CD4-positive, alpha-beta T cell (primary cell): ENCODE measurements around the gene IL16. TPM values are rescaled to one million over a fixed set of nuclear protein-coding genes. Genes with fewer than 3 reads are reported as not detected.

Source experiments
- ATAC-seq: fragments of 200-7000 bp; cut with Tn5 transposase; one replicate; pipeline ENCODE4 v1.10.0; 2022; ENCODE audit warnings: mild to moderate bottlenecking; ENCODE audit not compliant: poor library complexity
- CTCF ChIA-PET: fragments of 350-600 bp; sonication (Branson Sonifier 250); formaldehyde crosslinking; loops from one replicate; lab custom pipeline; 2021; ENCODE audit warnings: antibody characterized with exemption, inconsistent platforms; lab: Charles Lee
- POLR2A ChIA-PET: fragments of 350-600 bp; sonication (Branson Sonifier 250); formaldehyde crosslinking; loops from one replicate; lab custom pipeline; 2021; ENCODE audit warnings: antibody characterized with exemption, inconsistent platforms; lab: Charles Lee
- DNase-seq, 14 experiments: peaks; one replicate each; pipeline ENCODE4 v3.0.0-alpha.2; 2013 to 2020; ENCODE audit warnings: mixed read lengths in 2 of 14
- H3K27ac ChIP-seq, 2 donors: one replicate each; pipeline versions ENCODE4 v1.5.1 to v1.7.0; 2013; ENCODE audit warnings: low read length in 2 of 2, low read depth in 1 of 2, mild to moderate bottlenecking in 1 of 2
- H3K27me3 ChIP-seq, 2 experiments: 1 replicate in 1 of 2; 2 replicates in 1 of 2; pipeline versions ENCODE4 v1.6.1 to v1.7.0; 2013; ENCODE audit warnings: low read length in 2 of 2, control low read depth in 1 of 2, mild to moderate bottlenecking in 1 of 2, moderate library complexity in 1 of 2; ENCODE audit not compliant: insufficient read depth in 2 of 2, control insufficient read depth in 1 of 2
- H3K36me3 ChIP-seq: one replicate; pipeline ENCODE4 v1.6.1; 2013; ENCODE audit warnings: low read length, control low read depth; ENCODE audit not compliant: insufficient read depth
- H3K4me1 ChIP-seq: one replicate; pipeline ENCODE4 v1.6.1; 2013; ENCODE audit warnings: low read length, control low read depth; ENCODE audit not compliant: insufficient read depth
- H3K4me3 ChIP-seq: one replicate; pipeline ENCODE4 v1.5.1; 2013; ENCODE audit warnings: mild to moderate bottlenecking, low read length, moderate library complexity
- H3K9me3 ChIP-seq, 2 experiments: 1 replicate in 1 of 2; 2 replicates in 1 of 2; pipeline versions ENCODE4 v1.6.1 to v1.7.0; 2013; ENCODE audit warnings: low read length in 2 of 2, mild to moderate bottlenecking in 2 of 2, control low read depth in 1 of 2, moderate library complexity in 1 of 2; ENCODE audit not compliant: control insufficient read depth in 1 of 2, insufficient read depth in 1 of 2
- H3K27ac Mint-ChIP-seq: one replicate; pipeline ENCODE4 v1.8.0; 2020; ENCODE audit warnings: mixed read lengths
- H3K27me3 Mint-ChIP-seq: one replicate; pipeline ENCODE4 v1.8.0; 2021; ENCODE audit warnings: mixed read lengths
- H3K36me3 Mint-ChIP-seq: one replicate; pipeline ENCODE4 v1.8.0; 2021; ENCODE audit warnings: low read depth, mixed read lengths
- H3K4me1 Mint-ChIP-seq: one replicate; pipeline ENCODE4 v1.8.0; 2021; ENCODE audit warnings: low read depth, mixed read lengths
- H3K4me3 Mint-ChIP-seq: one replicate; pipeline ENCODE4 v1.8.0; 2020; ENCODE audit warnings: mild to moderate bottlenecking, mixed read lengths
- H3K9me3 Mint-ChIP-seq: one replicate; pipeline ENCODE4 v1.8.0; 2020; ENCODE audit warnings: mixed read lengths
- intact Hi-C, 2 experiments: fragments of 100-400 bp; cut with DNase I in 1 of 2; cut with micrococcal nuclease in 1 of 2; formaldehyde crosslinking; loops; one replicate each; pipeline versions ENCODE4 v1.15.1 to v1.9.0; 2023 to 2025; cut with DNase I, micrococcal nuclease
- total RNA-seq, 174 experiments: library from RNA in 2 of 174; stranded (reverse) in 2 of 174; gene quantifications; one replicate each; pipeline ENCODE4 v1.2.3 and lab custom pipeline; 2021 to 2026
- TF ChIP-seq, protein P1 (sequence below): fragments of 200-600 bp; IDR thresholded peaks from one replicate; pipeline ENCODE4 v1.8.0; 2022; ENCODE audit warnings: antibody characterized with exemption, mild to moderate bottlenecking

IL16 gene
- total RNA-seq, 2 experiments from 2014 or later, result 164 to 168 TPM

DNA sequence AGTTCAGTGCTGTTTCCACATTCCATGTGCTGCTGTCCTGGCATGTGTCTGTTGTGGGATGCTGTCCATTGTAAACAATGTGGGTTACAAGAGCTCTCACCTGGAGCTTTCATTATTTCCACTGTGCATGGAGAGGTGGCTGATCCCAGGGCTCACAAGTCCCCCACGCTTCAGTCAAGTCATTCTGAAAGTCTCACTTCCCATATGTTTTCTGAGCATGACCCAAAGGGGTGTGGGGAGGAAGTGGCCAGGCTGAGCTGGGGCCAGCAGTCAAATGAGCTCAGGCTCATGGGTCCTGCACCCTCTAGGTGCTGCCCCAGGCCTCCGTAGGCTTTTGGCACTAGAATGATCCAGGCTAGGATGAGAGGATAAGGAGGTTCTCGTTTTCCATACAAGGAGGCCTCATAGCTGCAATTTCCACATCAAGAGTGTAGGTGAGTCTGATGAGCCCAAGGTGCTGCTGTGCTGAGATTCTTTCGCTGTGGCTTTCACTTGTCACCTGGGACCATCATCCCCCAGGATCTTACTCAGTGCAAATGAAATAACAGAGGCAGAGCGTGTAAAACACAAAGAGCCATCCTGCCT lies 105.2 kb downstream of the IL16 start:
- POLR2A ChIA-PET, result interaction anchor here (0.9 to 22.8 kb wide), 12 partner anchors 4 to 98 kb away, joined by 3 to 472 read pairs (median 8); partner anchors contain the start of gene STARD5
- H3K9me3 Mint-ChIP-seq, result no peaks in the 10 kb centered on the region
- Histone ChIP-seq H3K27ac (peak overlapping the region; percentile 61 to 95), H3K9me3 (no peaks in the 10 kb centered on the region), H3K27me3 (no peaks in the 10 kb centered on the region), H3K4me1 (peaks cover 71% of the 10 kb centered on the region), H3K4me3 (peak overlapping the region; percentile 96), H3K36me3 (peaks cover 87% of the 10 kb centered on the region)
- H3K4me3 Mint-ChIP-seq, result peak overlapping the region; percentile 99
- CTCF ChIA-PET, result interaction anchor here (0.6 to 6.4 kb wide), 3 partner anchors 27 to 35 kb away, joined by 3 to 35 read pairs (median 3); no protein-coding TSS in a partner anchor
- no peak for ATAC-seq
- peak in 4 of 14 experiments; percentile 21 to 61 (median 60) for DNase-seq
- intact Hi-C loops, result no loop called here
- H3K36me3 Mint-ChIP-seq, result peaks cover 100% of the 10 kb centered on the region
- TF ChIP-seq, protein P1, sequence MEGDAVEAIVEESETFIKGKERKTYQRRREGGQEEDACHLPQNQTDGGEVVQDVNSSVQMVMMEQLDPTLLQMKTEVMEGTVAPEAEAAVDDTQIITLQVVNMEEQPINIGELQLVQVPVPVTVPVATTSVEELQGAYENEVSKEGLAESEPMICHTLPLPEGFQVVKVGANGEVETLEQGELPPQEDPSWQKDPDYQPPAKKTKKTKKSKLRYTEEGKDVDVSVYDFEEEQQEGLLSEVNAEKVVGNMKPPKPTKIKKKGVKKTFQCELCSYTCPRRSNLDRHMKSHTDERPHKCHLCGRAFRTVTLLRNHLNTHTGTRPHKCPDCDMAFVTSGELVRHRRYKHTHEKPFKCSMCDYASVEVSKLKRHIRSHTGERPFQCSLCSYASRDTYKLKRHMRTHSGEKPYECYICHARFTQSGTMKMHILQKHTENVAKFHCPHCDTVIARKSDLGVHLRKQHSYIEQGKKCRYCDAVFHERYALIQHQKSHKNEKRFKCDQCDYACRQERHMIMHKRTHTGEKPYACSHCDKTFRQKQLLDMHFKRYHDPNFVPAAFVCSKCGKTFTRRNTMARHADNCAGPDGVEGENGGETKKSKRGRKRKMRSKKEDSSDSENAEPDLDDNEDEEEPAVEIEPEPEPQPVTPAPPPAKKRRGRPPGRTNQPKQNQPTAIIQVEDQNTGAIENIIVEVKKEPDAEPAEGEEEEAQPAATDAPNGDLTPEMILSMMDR, result no peak
- H3K27me3 Mint-ChIP-seq, result no peaks in the 10 kb centered on the region
- peak overlapping the region; percentile 92 for H3K27ac Mint-ChIP-seq
- H3K4me1 Mint-ChIP-seq, result peaks cover 66% of the 10 kb centered on the region

DNA sequence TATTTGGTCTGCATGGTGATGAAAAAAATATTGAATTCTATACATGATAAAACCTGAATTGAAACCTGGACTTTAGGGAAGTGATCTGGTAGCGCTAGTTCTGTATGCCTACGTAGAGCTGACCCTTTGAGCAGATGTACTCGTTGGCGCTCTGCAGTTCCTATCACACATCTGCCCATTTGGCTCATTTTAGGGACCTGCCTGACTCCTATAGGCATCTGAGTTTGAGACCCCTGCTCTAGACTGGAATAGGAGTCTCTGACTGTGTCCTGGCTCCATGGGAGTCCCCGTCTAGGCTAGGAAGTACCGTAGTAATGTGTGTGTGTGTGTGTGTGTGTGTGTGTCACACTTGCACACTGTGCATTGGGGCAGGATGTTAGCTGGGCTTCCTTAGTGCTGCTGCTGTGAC lies 106.0 kb downstream of the IL16 start:
- H3K27ac ChIP-seq, result peak overlapping the region; percentile 61 to 95
- TF ChIP-seq, protein P1, result no peak
- peak in 4 of 14 experiments; percentile 49 to 62 (median 56) for DNase-seq
- Mint-ChIP-seq H3K27ac (peak overlapping the region; percentile 92), H3K36me3 (peaks cover 100% of the 10 kb centered on the region), H3K4me1 (peaks cover 72% of the 10 kb centered on the region), H3K4me3 (peak overlapping the region; percentile 99), H3K27me3 (no peaks in the 10 kb centered on the region), H3K9me3 (no peaks in the 10 kb centered on the region)
- intact Hi-C loops, result no loop called here
- CTCF ChIA-PET, result interaction anchor here (0.7 to 6.4 kb wide), 2 partner anchors 27 to 37 kb away, joined by 3 to 35 read pairs; no protein-coding TSS in a partner anchor
- POLR2A ChIA-PET, result interaction anchor here (1.1 to 22.8 kb wide), 11 partner anchors 3 to 97 kb away, joined by 3 to 472 read pairs (median 11); partner anchors contain the start of gene STARD5
- peaks cover 75% of the 10 kb centered on the region for H3K4me1 ChIP-seq
- peak; percentile 21 for ATAC-seq
- H3K36me3 ChIP-seq, result peaks cover 95% of the 10 kb centered on the region
- H3K4me3 ChIP-seq, result peak overlapping the region; percentile 96
- H3K9me3 ChIP-seq, result no peaks in the 10 kb centered on the region
- H3K27me3 ChIP-seq, result no peaks in the 10 kb centered on the region

DNA sequence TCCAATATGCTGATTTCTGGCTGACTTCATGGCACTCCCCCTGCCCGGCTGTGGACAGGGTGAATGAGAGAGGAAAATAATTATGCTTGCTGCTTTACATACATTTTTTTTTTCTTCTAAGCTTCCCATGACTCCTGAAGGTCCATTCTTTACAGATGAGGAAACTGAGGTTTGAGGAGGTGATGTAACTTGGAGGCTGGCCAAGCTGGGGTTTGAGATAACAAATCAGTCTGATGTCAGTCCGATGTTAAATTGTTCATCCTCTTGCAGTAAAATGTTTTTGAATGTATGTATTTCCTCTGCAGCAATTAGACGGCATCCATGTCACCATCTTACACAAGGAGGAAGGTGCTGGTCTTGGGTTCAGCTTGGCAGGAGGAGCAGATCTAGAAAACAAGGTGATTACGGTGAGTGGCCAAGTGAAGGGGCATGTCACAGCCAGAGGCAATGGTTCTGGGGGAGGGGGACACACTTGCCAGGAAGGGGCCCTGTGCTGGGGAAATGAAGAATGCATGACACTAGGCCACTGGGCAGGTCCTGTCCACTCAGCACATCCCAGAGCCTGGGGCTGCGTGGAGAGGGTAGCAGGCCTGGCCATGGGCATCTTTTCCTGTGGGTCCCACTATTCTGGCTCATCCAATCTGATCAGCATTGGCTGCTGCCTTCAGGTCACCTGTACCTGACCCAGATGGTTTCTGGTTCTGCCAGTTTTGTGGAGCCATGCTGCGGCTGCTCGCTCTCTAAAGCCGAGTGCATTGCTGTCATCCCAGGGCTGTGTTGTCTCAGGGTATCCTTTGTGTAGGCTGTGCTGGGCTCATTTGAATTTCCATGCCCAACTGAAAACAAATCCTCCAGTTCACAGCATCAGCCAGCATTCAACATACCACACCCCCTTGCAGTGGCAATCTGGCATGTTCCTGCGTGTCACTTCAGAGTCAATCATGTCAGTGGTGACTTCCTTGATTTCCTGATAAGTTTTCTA lies 106.9 kb downstream of the IL16 start:
- ATAC-seq (peak; percentile 76), DNase-seq (peak in 8 of 14 experiments; percentile 40 to 66 (median 58))
- Histone ChIP-seq H3K4me1 (peaks cover 75% of the 10 kb centered on the region), H3K4me3 (peak overlapping the region; percentile 96), H3K27me3 (no peaks in the 10 kb centered on the region), H3K27ac (peak overlapping the region; percentile 56 to 95), H3K9me3 (no peaks in the 10 kb centered on the region), H3K36me3 (peaks cover 98% of the 10 kb centered on the region)
- Mint-ChIP-seq H3K4me3 (peak overlapping the region; percentile 99), H3K27ac (peak overlapping the region; percentile 92), H3K9me3 (no peaks in the 10 kb centered on the region), H3K36me3 (peaks cover 100% of the 10 kb centered on the region), H3K27me3 (no peaks in the 10 kb centered on the region), H3K4me1 (peaks cover 78% of the 10 kb centered on the region)
- TF ChIP-seq, protein P1, result no peak
- POLR2A ChIA-PET, result interaction anchor here (0.9 to 22.8 kb wide), 9 partner anchors 2 to 37 kb away, joined by 3 to 472 read pairs (median 20); partner anchors contain the start of gene STARD5
- intact Hi-C loops, result loop anchor here in 1 of 2 experiments (1.0 to 2.0 kb wide), 2 partner anchors 7 to 29 kb away; no protein-coding TSS in a partner anchor
- CTCF ChIA-PET, result interaction anchor here (0.7 to 6.4 kb wide), 7 partner anchors 10 to 38 kb away, joined by 3 to 35 read pairs (median 5); no protein-coding TSS in a partner anchor
